ENCODE measurements around the gene NUDCD3.

Gene NUDCD3

DNA sequence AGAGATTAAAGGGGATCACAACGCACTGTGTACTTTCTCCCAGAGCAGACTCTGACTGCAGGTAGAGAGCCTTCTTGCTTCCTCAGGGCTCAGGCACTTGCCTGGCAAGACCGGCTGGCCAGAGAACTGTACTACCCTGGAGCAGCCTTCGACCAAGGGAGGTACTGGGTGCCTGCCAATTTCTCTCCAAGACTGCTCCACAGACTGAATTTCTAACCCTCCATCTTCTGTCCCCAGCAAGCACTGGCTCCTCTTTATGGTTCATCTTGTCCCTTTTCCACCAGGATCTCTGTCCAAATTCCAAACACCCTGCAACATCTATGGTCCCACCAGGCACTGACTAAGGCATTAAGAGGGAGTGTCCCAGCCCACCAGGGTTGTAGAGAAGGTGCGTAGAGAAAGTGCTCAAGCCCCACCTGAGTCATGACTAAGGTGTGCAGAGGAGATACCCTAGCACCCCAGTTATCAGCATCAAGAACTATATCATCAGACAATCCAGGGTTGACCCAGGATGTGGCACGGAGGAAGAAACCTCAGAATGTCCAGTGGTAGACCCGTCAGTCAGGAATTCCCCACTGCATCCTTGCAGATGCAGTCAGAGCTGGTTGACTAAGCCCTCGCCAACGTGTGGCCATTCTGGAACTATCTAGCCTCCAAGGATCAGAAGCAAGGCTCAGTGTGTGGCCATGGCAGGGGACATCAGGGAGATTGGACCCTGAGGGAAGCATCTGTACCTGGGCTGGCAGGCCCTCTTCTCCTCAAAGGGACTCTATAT, 104.1 kb downstream of the NUDCD3 start:
- Histone ChIP-seq H3K9ac (ENCODE audit: low read depth, low read length) (no peak overlapping the region), H3K27ac (ENCODE audit: low read depth, low read length) (no peak overlapping the region), H3K36me3 (ENCODE audit: insufficient read depth, low read length) (peaks cover 63% of the 10 kb centered on the region), H3K9me3 (ENCODE audit: insufficient read depth, low read depth, low read length) (no peaks in the 10 kb centered on the region), H3K4me1 (ENCODE audit: insufficient read depth, low read length) (no peaks in the 10 kb centered on the region), H3K4me3 (ENCODE audit: low read length) (no peak overlapping the region), H3K27me3 (ENCODE audit: insufficient read depth, low read length) (no peaks in the 10 kb centered on the region)
- WGBS, result 92% methylated on average over 8 of the region's 8 CpGs

DNA sequence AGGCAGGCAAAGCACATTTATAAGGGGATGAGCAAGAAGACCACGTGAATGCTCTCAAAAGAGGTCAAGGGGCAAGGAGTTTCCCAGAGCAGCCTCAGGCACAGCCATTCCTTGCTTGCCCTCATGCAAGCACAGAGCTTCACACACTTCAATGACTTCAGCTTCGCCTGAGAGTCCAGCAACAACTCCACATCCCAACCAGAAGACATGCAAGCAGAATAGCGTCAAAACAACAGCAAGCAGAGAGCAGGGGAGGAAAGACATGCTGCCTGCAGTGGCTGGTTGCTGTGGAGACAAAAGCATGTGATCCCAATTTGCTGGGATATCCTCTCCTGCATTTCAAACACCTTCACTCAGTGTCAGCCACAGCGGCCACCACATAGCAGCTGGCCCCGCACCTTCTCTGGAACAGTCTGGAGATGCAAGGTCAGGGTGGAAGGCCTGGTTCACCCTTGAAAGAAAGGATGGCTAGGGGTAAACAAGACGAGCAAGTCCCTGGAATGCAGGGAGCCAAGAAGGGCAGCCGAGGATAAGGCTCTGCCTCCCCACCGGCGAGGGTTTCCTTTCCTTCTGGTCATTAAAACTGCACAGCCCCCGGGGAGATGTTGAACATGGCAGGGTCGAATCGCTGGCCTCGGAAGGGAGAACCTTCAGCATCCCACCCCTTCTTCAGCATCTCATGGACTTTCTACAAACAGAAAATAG, 104.9 kb downstream of the NUDCD3 start:
- Histone ChIP-seq H3K9me3 (ENCODE audit: insufficient read depth, low read depth, low read length) (no peaks in the 10 kb centered on the region), H3K4me3 (ENCODE audit: low read length) (no peak overlapping the region), H3K36me3 (ENCODE audit: insufficient read depth, low read length) (peaks cover 55% of the 10 kb centered on the region), H3K27ac (ENCODE audit: low read depth, low read length) (no peak overlapping the region), H3K9ac (ENCODE audit: low read depth, low read length) (no peak overlapping the region), H3K4me1 (ENCODE audit: insufficient read depth, low read length) (no peaks in the 10 kb centered on the region), H3K27me3 (ENCODE audit: insufficient read depth, low read length) (no peaks in the 10 kb centered on the region)
- WGBS, result 92% methylated on average over 13 of the region's 13 CpGs

DNA sequence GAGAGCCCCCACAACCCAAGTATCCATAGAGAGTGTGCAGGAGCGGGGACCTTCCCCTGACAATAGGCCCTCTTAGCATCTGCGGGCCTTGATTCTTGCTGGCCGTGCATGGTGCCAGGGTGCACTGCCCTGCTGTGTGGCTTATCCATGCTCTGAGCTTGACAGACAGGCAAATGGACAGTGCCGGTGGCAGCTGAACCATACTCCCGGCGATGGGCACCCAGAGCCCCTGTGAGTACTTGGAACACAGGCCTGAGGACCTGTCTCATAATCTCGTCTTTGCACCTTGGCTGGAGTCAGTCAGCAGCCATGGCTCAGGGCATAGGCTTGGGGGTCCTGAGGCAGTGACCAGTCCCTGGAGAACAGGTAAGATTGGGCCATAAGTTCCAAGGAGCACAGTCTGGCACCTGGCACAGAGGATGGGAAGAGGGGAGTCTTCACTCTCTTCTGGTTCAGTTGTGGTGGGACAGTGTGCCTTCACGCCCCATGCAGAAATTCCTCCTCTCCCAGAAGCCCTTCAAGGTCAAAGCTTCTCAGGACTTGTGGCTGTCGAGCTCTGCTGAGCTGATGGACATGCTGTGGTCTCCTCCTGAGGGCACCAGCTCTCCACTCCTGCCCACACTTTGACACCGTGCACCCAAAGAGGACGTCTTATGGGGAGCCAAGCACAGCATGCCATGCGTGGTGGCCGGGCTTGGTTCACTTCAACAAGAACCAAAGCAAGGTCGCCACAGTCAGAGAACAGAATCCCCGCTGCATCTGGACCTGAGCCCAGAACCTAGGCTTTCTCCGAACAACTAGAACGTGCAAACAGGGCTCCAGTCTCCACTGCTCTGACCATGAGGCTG, 105.6 kb downstream of the NUDCD3 start:
- Histone ChIP-seq H3K27ac (ENCODE audit: low read depth, low read length) (no peak overlapping the region), H3K4me3 (ENCODE audit: low read length) (no peak overlapping the region), H3K27me3 (ENCODE audit: insufficient read depth, low read length) (no peaks in the 10 kb centered on the region), H3K4me1 (ENCODE audit: insufficient read depth, low read length) (no peaks in the 10 kb centered on the region), H3K9me3 (ENCODE audit: insufficient read depth, low read depth, low read length) (no peaks in the 10 kb centered on the region), H3K9ac (ENCODE audit: low read depth, low read length) (no peak overlapping the region), H3K36me3 (ENCODE audit: insufficient read depth, low read length) (peaks cover 51% of the 10 kb centered on the region)
- 94% methylated on average over 17 of the region's 17 CpGs for WGBS

DNA sequence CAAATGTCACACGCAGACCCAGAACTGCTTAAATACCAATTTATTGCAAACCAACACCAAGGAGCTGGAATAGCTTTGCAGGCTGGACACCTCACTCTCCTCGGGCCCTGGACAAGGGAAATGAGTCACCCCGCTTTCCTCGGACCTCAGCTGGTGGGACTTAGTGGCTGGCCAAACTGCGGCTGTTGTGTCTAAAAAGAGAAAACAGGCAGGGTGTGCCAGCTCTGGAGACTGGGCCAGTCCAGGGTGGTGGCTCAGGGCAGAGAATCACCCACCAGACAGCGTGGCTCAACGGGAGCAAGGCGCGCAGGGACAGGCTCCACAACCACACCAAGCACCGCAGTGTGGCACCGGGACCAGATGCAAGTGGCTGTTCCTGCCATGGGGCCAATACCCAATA, 106.9 kb downstream of the NUDCD3 start:
- WGBS, result 96% methylated on average over 11 of the region's 11 CpGs
- no peaks in the 10 kb centered on the region for H3K27me3 ChIP-seq (ENCODE audit: insufficient read depth, low read length)
- no peak overlapping the region for H3K4me3 ChIP-seq (ENCODE audit: low read length)
- H3K36me3 ChIP-seq (ENCODE audit: insufficient read depth, low read length), result peaks cover 40% of the 10 kb centered on the region
- H3K9me3 ChIP-seq (ENCODE audit: insufficient read depth, low read depth, low read length), result no peaks in the 10 kb centered on the region
- no peak overlapping the region for H3K9ac ChIP-seq (ENCODE audit: low read depth, low read length)
- H3K4me1 ChIP-seq (ENCODE audit: insufficient read depth, low read length), result no peaks in the 10 kb centered on the region
- no peak overlapping the region for H3K27ac ChIP-seq (ENCODE audit: low read depth, low read length)

DNA sequence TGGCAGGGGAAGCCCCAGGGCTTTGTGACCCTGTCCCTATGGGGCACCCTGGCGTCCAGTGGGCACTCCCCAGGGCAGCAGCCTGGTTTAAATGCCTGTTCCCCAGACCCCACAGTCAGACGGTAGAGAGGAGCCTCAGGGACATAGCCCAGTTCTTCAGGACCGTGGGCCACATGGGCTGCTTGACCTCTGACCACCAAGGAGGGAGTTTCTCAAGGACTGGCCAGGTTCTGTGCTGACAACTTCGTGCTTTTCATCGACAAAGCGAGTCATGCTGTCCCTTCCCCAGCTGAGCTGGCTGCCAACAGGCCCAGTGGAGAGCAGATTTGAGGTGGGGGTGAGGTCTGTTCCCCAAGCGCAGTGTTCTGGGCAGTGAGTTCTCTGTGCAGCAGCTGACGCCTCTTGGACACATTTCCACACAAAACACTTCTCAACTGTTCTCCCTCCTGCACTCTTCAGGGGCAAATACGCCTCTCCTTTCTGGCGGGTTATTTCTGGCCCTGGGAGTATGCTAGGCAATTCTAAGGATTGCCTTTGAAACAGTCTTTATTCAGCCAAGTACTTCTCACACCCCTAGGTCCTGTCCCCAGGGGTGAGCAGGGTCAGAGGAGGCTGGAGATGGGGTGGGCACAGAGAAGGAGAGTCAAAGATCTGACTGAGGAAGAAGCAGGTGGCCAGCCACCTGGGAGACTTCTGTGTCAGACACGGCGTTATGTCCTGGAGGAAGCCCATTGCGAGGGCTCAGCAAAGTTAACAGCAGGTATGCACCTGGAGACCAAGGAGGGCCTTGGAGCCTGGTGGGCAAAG, 107.8 kb downstream of the NUDCD3 start:
- Histone ChIP-seq H3K36me3 (ENCODE audit: insufficient read depth, low read length) (peaks cover 36% of the 10 kb centered on the region), H3K27ac (ENCODE audit: low read depth, low read length) (no peak overlapping the region), H3K4me1 (ENCODE audit: insufficient read depth, low read length) (no peaks in the 10 kb centered on the region), H3K9me3 (ENCODE audit: insufficient read depth, low read depth, low read length) (no peaks in the 10 kb centered on the region), H3K27me3 (ENCODE audit: insufficient read depth, low read length) (no peaks in the 10 kb centered on the region), H3K9ac (ENCODE audit: low read depth, low read length) (no peak overlapping the region), H3K4me3 (ENCODE audit: low read length) (no peak overlapping the region)
- 93% methylated on average over 13 of the region's 13 CpGs for WGBS

DNA sequence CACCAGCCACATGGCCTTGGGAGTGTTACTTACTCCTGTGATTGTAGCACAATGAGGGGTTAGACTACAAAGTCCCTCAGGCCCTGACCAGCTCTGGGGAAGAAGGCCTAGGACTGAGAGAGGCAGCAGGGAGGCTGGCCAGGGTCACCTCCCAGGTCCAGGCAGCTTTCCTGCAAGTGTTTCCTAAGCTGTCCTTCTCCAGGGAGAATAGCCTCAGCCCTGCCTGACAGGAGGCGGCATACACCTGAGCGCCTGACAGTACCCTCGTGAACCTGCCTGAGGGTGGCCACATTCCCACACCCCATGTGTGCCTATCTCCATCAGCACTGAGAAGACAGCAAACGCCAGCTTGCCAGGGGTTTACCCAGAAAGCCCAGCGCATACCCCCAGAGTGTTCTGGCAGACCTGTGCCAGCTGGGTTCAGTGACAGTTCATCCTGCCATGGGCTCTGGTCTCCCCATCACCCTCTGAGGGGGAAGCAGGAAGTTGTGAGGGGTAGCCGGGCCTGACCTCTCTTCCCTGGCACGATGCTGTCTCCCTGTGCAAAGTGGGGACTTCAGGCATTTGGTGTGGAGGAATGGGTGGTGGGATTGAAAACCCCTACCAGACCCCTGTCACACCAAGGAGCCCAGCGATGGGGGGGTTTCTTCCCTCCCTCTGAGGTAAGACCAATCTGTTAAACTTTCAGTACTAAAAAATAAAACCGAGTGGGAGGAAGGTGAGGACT, 108.8 kb downstream of the NUDCD3 start:
- peaks cover 32% of the 10 kb centered on the region for H3K36me3 ChIP-seq (ENCODE audit: insufficient read depth, low read length)
- no peaks in the 10 kb centered on the region for H3K9me3 ChIP-seq (ENCODE audit: insufficient read depth, low read depth, low read length)
- no peaks in the 10 kb centered on the region for H3K4me1 ChIP-seq (ENCODE audit: insufficient read depth, low read length)
- WGBS, result 94% methylated on average over 7 of the region's 9 CpGs
- no peaks in the 10 kb centered on the region for H3K27me3 ChIP-seq (ENCODE audit: insufficient read depth, low read length)
- no peak overlapping the region for H3K9ac ChIP-seq (ENCODE audit: low read depth, low read length)
- H3K27ac ChIP-seq (ENCODE audit: low read depth, low read length), result no peak overlapping the region
- no peak overlapping the region for H3K4me3 ChIP-seq (ENCODE audit: low read length)

DNA sequence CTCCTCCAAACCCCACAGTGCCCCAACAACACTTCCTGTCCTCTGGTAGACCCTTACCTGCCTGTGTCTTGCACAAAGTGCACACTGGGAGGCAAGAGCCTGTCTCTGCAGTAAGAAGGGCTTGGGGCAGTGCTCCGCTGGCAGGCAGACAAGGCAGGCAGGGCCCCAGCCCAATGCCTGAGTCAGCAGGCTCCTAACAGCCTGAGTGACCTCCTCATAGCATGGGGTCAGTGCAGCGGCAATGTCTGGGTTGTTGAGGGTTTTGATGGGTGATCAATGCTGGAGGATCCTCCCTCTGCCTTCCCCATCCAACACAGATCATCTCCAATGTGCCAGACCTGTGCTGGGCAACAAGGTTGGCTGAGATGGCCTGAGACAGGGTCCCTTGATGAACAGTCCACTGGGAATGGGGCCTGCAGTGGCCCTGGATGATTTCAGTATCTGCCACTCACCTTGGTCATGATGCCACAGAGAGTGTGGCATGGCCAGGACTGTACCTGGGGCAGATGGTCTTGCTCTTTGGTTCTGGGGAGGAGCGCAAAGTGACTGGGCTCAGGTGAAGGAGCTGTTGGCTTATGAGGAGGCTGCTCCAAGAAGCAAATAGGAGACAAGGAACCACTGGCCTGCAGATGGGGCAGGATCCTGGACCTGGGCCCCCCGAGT, 109.5 kb downstream of the NUDCD3 start:
- H3K36me3 ChIP-seq (ENCODE audit: insufficient read depth, low read length), result peaks cover 26% of the 10 kb centered on the region
- H3K4me1 ChIP-seq (ENCODE audit: insufficient read depth, low read length), result no peaks in the 10 kb centered on the region
- H3K27ac ChIP-seq (ENCODE audit: low read depth, low read length), result no peak overlapping the region
- H3K27me3 ChIP-seq (ENCODE audit: insufficient read depth, low read length), result no peaks in the 10 kb centered on the region
- H3K9ac ChIP-seq (ENCODE audit: low read depth, low read length), result no peak overlapping the region
- no peaks in the 10 kb centered on the region for H3K9me3 ChIP-seq (ENCODE audit: insufficient read depth, low read depth, low read length)
- WGBS, result 91% methylated on average over 3 of the region's 4 CpGs
- no peak overlapping the region for H3K4me3 ChIP-seq (ENCODE audit: low read length)

DNA sequence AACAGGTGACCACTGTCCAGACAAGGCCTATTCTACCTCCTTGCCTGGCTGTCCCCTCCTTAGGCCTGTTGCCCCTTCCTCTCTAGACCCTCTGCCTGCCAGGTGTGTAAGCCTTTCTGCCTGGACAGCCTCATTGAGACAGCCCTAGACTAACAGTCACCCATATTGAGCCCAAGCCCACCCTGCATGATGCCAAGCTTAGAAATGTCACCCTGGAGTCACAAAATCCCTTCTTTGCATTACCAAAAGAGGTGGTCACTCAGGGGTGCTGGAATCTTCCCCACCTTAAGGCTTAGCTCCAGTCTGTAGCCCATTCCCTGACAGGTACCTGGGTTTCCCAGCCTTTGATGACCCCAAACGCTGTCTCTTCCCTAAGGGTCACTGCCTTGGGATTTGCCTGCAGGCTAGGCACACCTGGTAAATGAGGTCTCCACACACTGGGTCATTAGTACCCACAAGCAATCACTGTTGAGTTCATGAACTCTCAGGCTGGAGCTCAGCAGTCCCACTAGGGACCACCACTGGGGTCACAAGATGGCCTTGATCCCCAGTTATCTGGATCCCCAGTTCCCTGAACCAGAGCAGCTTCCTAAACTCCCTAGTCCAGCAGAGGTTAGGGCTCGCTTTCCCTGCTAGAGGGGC, 110.1 kb downstream of the NUDCD3 start:
- 90% methylated on average over 2 of the region's 2 CpGs for WGBS
- Histone ChIP-seq H3K36me3 (ENCODE audit: insufficient read depth, low read length) (peaks cover 20% of the 10 kb centered on the region), H3K4me3 (ENCODE audit: low read length) (no peak overlapping the region), H3K27me3 (ENCODE audit: insufficient read depth, low read length) (no peaks in the 10 kb centered on the region), H3K9ac (ENCODE audit: low read depth, low read length) (no peak overlapping the region), H3K9me3 (ENCODE audit: insufficient read depth, low read depth, low read length) (no peaks in the 10 kb centered on the region), H3K4me1 (ENCODE audit: insufficient read depth, low read length) (no peaks in the 10 kb centered on the region), H3K27ac (ENCODE audit: low read depth, low read length) (no peak overlapping the region)

DNA sequence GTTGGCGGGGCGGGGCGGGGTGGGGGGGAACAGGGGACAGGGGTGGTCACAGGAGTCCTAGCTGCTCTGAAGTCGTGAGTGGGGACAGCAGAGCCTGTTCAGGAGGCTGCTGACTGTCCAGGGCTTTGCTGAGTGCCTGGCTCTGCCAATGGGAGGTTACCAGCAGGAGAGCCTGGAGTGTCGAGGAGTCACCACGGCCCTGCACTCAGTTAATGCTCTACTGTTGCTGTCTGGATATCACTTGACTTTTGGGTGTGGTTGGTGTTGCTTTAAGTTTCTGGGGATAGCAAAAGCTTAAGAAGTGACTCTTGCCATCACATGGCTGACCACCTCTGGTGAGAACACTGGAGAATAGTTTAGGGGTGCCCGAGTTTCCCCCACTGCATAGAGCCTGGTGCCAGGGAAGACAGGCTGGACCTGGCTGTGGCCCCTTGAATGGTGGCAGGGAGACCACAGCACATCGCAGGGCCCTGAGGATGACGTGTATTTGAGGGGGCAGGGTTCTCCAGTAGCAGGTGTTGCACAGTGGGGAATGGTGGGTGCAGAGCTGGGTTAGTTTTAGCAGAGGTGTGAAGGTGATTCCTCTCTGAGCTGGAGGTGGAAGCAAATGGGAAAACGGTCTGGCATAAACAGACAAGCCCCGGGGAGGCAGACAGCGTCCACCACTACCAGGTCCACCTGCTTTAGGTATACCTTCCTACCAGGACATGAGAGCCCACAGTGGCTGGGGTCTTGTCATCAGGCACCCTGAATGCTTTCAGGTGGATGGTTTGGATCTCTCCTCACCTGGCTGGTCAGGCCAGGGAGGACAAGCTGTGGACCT, 110.9 kb downstream of the NUDCD3 start:
- Histone ChIP-seq H3K9ac (ENCODE audit: low read depth, low read length) (no peak overlapping the region), H3K4me3 (ENCODE audit: low read length) (no peak overlapping the region), H3K9me3 (ENCODE audit: insufficient read depth, low read depth, low read length) (no peaks in the 10 kb centered on the region), H3K36me3 (ENCODE audit: insufficient read depth, low read length) (peaks cover 13% of the 10 kb centered on the region; the same call in 1 of the 2 replicates), H3K27ac (ENCODE audit: low read depth, low read length) (no peak overlapping the region), H3K27me3 (ENCODE audit: insufficient read depth, low read length) (no peaks in the 10 kb centered on the region), H3K4me1 (ENCODE audit: insufficient read depth, low read length) (no peaks in the 10 kb centered on the region)
- 86% methylated on average over 12 of the region's 12 CpGs for WGBS

Measured in HUES64 (cell line).